NCI-H524 (cell line): Measurements from ENCODE around the gene LUZP2.

ENCODE experiments used
- DNase-seq, 2 experiments: peaks; one replicate each; lab custom pipeline; 2025; lab: John Stamatoyannopoulos, UW

LUZP2 gene

GRCh38 chr11:24496736-24497725, at the start of gene LUZP2:
Gene LUZP2, plus strand, starts transcription at chr11:24497053.
- DNase-seq: peak in 1 of 2 experiments; percentile 4

- DNase-seq: no peak
Observed at GRCh38 chr11:24453129-24453718, 43.6 kb upstream of the LUZP2 start.

GRCh38 chr11:24457985-24458384, 38.9 kb upstream of the LUZP2 start:
- DNase-seq: no peak

GRCh38 chr11:24470431-24470830, 26.4 kb upstream of the LUZP2 start:
- DNase-seq: no peak

GRCh38 chr11:24471084-24471483, 25.8 kb upstream of the LUZP2 start:
- DNase-seq: no peak

GRCh38 chr11:24478718-24479117, 18.1 kb upstream of the LUZP2 start:
- DNase-seq: no peak

GRCh38 chr11:24489477-24489876, 7.4 kb upstream of the LUZP2 start:
- no peak for DNase-seq

GRCh38 chr11:24496386-24496735, 492 bp upstream of the LUZP2 start:
- no peak for DNase-seq

- DNase-seq: no peak
Observed at GRCh38 chr11:24497831-24498230, 978 bp downstream of the LUZP2 start.

- no peak for DNase-seq
Observed at GRCh38 chr11:24502425-24502824, 5.6 kb downstream of the LUZP2 start.

- no peak for DNase-seq
Observed at GRCh38 chr11:24509114-24509513, 12.3 kb downstream of the LUZP2 start.

GRCh38 chr11:24511511-24511910, 14.7 kb downstream of the LUZP2 start:
- no peak for DNase-seq

GRCh38 chr11:24513479-24514218, 16.8 kb downstream of the LUZP2 start:
- DNase-seq: no peak

GRCh38 chr11:24514219-24514594, 17.4 kb downstream of the LUZP2 start:
- no peak for DNase-seq

GRCh38 chr11:24515632-24516031, 18.8 kb downstream of the LUZP2 start:
- no peak for DNase-seq

GRCh38 chr11:24516638-24517037, 19.8 kb downstream of the LUZP2 start:
- DNase-seq: no peak

- DNase-seq: no peak
Observed at GRCh38 chr11:24521601-24522000, 24.7 kb downstream of the LUZP2 start.

GRCh38 chr11:24524156-24524555, 27.3 kb downstream of the LUZP2 start:
- no peak for DNase-seq

GRCh38 chr11:24531528-24531927, 34.7 kb downstream of the LUZP2 start:
- no peak for DNase-seq

GRCh38 chr11:24543771-24544170, 46.9 kb downstream of the LUZP2 start:
- no peak for DNase-seq

- no peak for DNase-seq
Observed at GRCh38 chr11:24556693-24557092, 59.8 kb downstream of the LUZP2 start.

- no peak for DNase-seq
Observed at GRCh38 chr11:24559315-24559714, 62.5 kb downstream of the LUZP2 start.

GRCh38 chr11:24560324-24560723, 63.5 kb downstream of the LUZP2 start:
- no peak for DNase-seq
